ENCODE measurements around the gene POP5.
"Not testable (repeated sequence)": the region's sequence is repeated elsewhere in the genome, so short reads cannot be mapped to it uniquely, and the experiment has no call there.

POP5 gene, protein sequence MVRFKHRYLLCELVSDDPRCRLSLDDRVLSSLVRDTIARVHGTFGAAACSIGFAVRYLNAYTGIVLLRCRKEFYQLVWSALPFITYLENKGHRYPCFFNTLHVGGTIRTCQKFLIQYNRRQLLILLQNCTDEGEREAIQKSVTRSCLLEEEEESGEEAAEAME

DNA sequence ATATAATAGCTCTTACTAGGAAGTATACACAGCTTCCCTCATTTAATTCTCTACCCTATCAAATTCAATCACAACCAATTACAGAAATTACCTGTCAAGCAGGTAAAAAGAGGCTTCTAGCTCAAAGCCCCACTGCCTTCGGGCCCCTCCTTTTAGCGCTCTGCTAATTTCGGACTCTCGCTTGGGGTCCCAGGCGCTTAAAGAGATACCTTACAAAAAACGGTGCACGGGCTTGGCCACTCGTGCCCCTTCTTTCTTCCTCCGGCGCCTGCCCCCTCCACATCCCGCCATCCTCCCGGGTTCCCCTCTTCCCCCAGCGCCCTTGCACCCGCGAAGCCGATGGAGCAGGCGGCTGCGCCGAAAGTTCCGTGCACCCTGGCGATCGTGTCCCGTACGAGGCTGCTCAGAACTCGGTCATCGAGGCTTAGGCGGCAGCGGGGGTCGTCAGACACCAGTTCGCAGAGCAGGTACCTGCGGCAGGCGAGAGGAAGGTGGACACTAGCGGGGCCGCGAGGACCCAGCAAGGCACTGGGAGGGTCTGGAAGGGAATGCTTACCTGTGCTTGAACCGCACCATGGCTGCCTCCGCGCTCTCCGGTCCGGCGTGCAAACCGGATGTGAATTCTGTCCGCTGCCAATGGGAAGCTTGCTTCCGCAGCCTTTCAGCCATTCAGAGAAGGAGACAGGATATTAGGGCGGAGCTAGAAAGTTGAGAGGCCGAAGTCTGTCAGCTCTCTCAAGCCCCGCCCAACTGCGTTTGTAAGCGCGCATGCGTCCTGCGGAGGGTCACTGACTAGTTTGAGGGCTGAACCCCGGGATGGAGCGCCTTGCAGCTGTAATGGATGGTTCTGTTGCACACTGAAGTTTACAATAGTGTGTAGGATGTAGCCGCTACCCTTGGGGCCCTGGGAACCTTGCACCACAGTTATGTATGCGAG is at the start of gene POP5:
TSS of gene POP5 (minus strand) at position 616 of the 937 bp plus-strand sequence. CDS start at position 576, 40 bp downstream.
- DNase-seq = peak; percentile 99

DNA sequence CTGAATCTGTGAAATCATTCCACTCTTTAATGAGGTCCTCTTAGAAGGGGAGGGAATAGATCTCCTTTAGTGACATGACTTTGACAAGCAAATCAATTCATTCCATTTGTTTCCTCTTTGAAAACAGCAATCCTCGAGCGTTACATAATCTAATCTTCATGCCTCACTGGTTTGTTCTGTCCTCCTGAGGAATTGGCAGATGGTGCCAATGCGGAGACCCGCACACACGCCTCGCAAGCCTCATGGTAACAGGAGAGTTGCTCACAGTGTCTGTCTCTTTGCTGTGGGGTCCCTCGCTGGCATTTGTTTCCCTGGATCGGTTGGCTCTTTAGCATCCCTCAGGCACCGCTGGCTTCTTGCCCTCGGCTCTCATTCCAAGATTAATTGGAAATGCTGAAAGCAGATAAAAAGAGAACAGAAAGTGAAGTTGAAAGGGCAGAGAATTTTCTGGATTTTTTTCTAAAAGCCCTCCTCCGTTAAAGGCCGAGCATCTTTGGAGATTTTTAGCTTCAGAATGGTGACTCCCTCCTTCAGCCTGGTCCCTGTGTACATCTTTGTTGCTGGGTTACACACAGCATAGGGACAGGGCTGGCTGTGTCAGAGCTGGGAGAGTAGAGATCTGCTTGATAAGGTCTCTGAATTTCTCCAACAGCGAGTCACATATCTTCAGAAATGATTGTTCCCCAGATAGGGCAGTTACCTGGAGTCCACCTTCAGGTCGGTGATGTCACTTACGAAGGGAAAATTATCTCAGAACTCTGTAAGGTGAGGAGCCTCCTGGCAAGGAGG is 49.1 kb upstream of the POP5 start:
- DNase-seq = no peak

DNA sequence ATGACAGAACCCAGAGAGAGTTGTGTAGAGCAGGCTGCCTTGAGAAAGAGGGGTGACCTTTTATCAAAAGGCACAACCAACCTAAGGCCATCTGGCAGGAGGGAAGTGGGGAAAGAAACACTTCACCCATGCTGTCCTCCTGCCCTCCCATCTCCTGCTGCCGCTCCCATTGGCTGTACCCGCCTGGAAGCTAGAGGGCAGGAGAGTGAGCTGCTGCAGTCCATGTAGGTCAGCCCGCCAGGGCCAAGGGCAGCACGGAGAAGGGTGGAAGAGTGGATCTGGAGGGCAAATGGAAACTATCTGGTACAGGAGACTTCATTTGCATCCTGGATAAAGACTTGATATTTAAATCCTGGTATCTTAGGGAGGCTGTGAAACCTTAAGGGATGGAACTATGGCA is 47.7 kb upstream of the POP5 start:
- DNase-seq = no peak

DNA sequence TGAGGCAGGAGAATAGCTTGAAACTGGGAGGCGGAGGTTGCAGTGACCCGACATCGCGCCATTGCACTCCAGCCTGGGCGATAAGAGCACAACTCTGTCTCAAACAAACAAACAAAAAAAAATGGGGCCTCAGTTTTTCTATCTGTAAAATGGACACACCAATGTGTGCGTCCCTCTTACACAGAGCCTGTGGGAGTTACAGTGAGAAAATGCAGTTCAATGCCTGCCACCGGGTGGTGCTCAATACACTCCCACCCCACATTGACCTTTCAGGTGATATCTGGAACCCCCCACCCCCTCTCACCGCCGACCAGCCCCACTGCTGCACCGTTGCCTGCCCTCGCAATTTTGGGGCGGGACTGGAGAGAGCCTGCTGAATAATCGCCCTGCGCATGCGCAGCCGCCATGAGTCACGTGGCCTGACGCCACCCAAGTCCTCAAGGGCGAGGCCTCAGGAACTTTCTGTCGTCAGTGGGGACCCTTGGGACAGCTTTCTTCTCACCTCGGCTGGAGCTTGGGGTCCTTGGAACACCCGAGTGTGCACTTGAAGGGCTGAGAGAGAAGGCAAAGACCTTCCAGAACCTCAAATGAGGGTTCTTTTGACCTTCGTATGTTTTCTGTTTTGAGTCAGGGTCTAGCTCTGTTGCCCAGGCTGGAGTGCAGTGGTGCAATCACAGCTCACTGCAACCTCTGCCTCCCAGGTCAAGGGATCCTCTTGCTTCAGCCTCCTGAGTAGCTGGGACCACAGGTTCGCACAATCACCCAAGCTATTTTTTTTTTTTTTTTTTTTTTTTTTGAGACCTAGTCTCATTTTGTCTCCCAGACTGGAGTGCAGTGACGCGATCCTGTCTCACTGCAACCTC is 44.6 kb upstream of the POP5 start:
- DNase-seq = no peak

DNA sequence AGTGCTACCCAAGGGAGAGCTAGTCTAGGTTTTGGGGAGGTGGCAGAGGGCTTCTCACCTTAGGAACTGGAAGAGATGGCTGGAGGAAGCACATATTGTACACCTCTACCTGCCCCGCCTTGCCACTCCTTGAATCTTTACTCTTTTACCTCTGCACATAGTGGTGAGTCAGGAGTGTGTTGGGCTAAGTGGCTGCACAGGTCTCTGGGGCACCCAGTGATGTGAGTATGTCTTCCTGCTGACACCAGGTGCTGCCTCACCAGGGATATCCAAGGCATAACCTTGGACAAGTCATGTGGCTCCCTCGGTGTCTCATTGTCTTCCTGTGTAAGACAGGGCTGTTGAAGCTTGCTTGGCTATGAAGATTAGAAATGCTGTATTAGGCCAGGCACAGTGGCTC is 39.4 kb upstream of the POP5 start:
- no peak for DNase-seq

- no peak for DNase-seq
Observed at GRCh38 chr12:120618954-120619615, 37.9 kb upstream of the POP5 start.

GRCh38 chr12:120617767-120618166 is 36.6 kb upstream of the POP5 start:
- not testable (repeated sequence) for DNase-seq

DNA sequence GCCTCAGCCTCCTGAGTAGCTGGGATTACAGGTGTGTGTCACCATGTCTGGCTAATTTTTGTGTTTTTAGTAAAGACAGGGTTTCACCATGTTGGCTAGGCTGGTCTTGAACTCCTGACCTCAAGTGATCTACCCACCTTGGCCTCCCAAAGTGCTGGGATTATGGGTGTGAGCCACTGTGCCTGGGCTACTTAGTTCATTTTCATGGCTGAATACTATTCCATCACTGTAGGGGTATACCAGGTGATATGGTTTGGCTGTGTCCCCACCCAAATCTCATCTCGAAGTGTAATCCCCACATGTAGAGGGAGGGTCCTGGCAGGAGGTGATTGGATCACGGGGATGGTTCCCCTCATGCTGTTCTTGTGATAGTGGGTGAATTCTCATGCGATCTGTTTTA is 36.0 kb upstream of the POP5 start:
- DNase-seq = not testable (repeated sequence)

GRCh38 chr12:120614848-120615247 is 33.6 kb upstream of the POP5 start:
- no peak for DNase-seq

GRCh38 chr12:120611534-120611933 is 30.3 kb upstream of the POP5 start:
- DNase-seq = not testable (repeated sequence)

- DNase-seq = no peak
Observed at GRCh38 chr12:120610560-120610959, 29.4 kb upstream of the POP5 start.

GRCh38 chr12:120602416-120602815 is 21.2 kb upstream of the POP5 start:
- peak; percentile 92 for DNase-seq

- no peak for DNase-seq
Observed at GRCh38 chr12:120599672-120600552, 18.7 kb upstream of the POP5 start.

DNA sequence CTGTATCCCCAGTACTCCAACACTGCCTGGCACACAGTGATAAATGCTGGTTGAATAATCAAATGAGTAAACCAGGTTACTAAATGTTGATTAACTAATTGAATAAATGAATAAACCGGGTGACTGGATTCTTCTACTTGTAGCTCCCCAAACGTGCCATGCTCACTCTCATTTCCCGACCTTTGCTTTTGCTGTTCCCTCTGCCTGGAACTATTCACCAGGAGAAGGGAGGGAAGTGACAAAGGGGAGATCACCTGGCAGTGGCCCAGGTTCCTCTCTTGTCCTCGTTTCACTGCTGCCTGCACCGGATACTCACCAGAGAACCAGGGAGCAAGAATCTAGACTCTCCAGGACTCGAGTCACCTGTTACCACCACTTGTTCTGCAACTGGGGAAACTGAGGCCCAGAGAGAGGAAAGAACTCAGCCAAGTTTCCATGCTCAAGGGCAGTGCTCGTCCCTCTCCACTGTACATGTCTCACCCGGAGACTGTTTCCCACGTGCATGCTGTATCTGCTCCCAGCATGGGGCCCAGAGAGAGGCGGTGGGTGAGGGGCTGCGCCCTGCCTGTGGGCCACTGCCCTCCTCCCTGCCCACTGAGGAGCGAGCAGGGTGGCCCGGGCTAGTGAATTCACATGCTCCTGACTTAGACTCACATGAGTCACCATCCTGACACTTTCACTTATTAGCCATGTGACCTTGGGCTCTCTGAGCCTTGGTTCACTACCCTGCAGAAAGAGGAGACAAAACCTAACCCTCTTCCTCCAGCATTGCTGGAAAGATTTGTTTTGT is 17.7 kb upstream of the POP5 start:
- DNase-seq = peak; percentile 66

GRCh38 chr12:120597861-120598260 is 16.7 kb upstream of the POP5 start:
- no peak for DNase-seq

DNA sequence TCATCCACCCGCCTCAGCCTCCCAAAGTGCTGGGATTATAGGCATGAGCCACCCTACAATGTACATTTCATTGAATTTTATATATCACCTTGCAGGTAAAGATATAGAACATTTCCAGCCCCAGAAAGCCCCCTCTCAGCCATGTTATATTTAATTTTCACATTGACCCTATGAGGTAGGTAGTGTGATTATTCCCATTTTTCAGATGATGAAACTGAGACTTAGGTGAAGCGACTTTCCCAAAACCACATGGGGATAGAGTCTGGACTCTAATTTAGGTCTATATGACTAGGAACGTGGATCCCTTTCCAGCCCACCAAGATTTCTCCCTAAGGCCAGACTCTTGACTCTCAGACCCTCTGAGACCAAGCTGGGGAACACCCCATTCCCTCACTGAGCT is 15.7 kb upstream of the POP5 start:
- DNase-seq = no peak

DNA sequence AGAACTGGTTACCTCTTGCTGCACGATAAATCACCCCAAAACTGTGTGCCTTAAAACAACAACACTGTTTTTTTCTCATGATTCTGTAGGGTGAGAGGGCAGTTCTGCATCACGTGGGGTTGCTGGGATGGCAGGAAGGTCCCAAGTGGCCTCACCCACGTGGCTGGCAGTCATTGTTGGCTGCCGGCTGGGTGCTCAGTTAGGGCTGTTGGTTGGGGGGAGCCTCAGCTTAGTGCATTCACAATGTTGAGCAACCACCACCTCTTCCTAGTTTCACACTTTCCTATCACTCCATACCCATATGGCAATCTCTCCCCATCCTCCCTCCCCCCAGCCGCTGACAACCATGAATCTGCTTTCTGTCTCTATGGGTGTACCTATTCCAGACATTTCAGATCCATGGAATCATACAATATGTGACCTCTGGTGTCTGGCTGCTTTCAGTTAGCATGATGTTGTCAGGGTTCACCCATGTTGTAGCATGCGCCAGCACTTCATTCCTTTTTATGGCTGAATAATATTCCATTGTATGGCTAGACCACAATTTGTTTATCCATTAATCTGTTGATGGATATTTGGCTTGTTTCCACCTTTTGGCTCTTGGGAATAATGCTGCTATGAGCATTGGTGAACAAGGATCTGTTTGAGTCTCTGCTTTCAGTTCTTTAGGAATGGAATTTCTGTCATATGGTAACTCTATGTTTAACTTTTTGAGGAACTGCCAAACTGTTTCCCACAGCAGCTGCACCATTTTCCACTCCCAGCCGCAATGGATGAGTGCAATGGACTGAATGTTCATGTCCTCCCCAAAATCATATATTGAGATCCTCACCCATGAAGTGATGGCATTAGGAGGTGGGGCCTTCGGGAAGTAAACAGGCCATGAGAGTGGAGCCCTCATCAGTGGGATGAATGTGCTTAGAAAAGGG is 11.2 kb upstream of the POP5 start:
- DNase-seq = peak; percentile 83

- DNase-seq = no peak
Observed at GRCh38 chr12:120590741-120591407, 9.7 kb upstream of the POP5 start.

Measured in MV-4-11 (cell line).